NT2/D1 (cell line): ENCODE results near the gene FGD4.

ENCODE experiments used
- DNase-seq: peaks from one replicate; pipeline ENCODE4 v3.0.0-alpha.2; 2011; ENCODE audit warnings: low read depth, low spot score
- H3K27me3 ChIP-seq: 2 replicates; pipeline ENCODE4 v1.6.0; 2011; ENCODE audit warnings: mild to moderate bottlenecking; ENCODE audit not compliant: insufficient read length, insufficient read depth
- H3K36me3 ChIP-seq: 2 replicates; pipeline ENCODE4 v1.6.1; 2011; ENCODE audit warnings: mild to moderate bottlenecking, low read length, mixed read lengths; ENCODE audit not compliant: insufficient read depth, insufficient read length
- H3K4me1 ChIP-seq: 2 replicates; pipeline ENCODE4 v1.5.1; 2011; ENCODE audit not compliant: insufficient read depth, insufficient read length
- H3K4me3 ChIP-seq: 2 replicates; pipeline ENCODE4 v1.5.1; 2011; ENCODE audit warnings: low read depth; ENCODE audit not compliant: insufficient read length
- H3K9ac ChIP-seq: 2 replicates; pipeline ENCODE4 v1.6.0; 2011; ENCODE audit warnings: low read depth; ENCODE audit not compliant: insufficient read length
- H3K9me3 ChIP-seq: 2 replicates; pipeline ENCODE4 v1.5.1; 2011; ENCODE audit warnings: mild to moderate bottlenecking, low read length; ENCODE audit not compliant: insufficient read depth
- SUZ12 ChIP-seq: IDR thresholded peaks from 2 replicates; pipeline ENCODE4 v1.6.1; 2011; ENCODE audit not compliant: insufficient read length, insufficient read depth; ENCODE audit errors: extremely low read depth
- YY1 ChIP-seq: IDR thresholded peaks from 2 replicates; pipeline ENCODE4 v1.6.1; 2011; ENCODE audit not compliant: insufficient read length, insufficient read depth
- ZNF274 ChIP-seq: IDR thresholded peaks from 2 replicates; pipeline ENCODE4 v1.6.1; 2011; ENCODE audit warnings: mild to moderate bottlenecking, low read depth, low read length

FGD4 gene

GRCh38 chr12:32455607-32456071 is 56.3 kb downstream of the FGD4 start:
- no peak overlapping the region for H3K4me3 ChIP-seq
- no peaks in the 10 kb centered on the region for H3K9me3 ChIP-seq
- peaks cover 3% of the 10 kb centered on the region for H3K4me1 ChIP-seq
- no peaks in the 10 kb centered on the region for H3K36me3 ChIP-seq
- DNase-seq = peak; percentile 83
- no peak for TF ChIP-seq YY1
- no peak for TF ChIP-seq SUZ12
- TF ChIP-seq ZNF274 = no peak
- peak overlapping the region; percentile 26 for H3K9ac ChIP-seq
- no peaks in the 10 kb centered on the region for H3K27me3 ChIP-seq

DNA sequence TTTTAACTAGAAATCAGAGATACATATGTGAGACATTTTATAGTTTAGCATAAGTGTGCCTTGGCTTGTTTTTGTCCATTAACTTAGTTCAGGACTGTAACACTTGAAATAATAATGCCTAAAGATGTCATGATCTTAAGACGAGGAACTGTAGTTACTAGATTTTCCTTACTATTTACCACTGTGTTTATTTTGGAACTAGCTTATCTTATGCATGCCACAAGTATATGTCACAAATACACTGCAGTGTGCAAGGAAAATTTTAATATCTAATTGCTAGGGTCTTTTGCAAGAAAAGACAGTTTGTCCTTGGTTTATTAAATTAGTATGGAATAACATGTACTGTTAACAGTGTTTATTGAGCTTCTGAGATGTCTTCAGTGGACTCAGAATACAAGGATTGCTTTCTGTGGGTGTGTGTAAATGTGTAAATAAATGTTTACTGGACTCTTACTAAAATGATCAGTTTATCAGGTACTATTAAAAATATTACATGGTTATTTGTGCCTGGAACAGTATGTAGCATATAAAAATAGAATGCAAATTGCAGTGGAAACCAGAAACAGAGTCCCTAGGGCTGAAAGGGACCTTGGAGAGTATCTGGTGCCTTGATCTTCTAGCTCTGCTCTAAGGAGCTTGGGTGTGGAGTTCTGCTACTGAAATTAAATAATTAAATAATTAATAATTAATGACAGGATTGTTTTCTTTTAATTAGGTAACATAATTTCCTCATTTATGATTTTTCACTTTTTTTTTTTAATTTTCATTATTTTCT is 58.1 kb downstream of the FGD4 start:
- no peaks in the 10 kb centered on the region for H3K9me3 ChIP-seq
- TF ChIP-seq ZNF274 (no peak), YY1 (no peak), SUZ12 (no peak)
- DNase-seq = no peak
- H3K9ac ChIP-seq = no peak overlapping the region
- no peaks in the 10 kb centered on the region for H3K27me3 ChIP-seq
- no peaks in the 10 kb centered on the region for H3K4me1 ChIP-seq
- H3K36me3 ChIP-seq = no peaks in the 10 kb centered on the region
- H3K4me3 ChIP-seq = no peak overlapping the region

GRCh38 chr12:32460638-32461037 is 61.3 kb downstream of the FGD4 start:
- Histone ChIP-seq H3K27me3 (no peaks in the 10 kb centered on the region), H3K9me3 (no peaks in the 10 kb centered on the region), H3K4me1 (no peaks in the 10 kb centered on the region), H3K36me3 (peaks cover 3% of the 10 kb centered on the region), H3K4me3 (no peak overlapping the region), H3K9ac (no peak overlapping the region)
- TF ChIP-seq ZNF274 (no peak), YY1 (no peak), SUZ12 (no peak)
- DNase-seq = no peak

GRCh38 chr12:32462908-32463307 is 63.5 kb downstream of the FGD4 start:
- H3K9me3 ChIP-seq = no peaks in the 10 kb centered on the region
- no peak for DNase-seq
- no peaks in the 10 kb centered on the region for H3K27me3 ChIP-seq
- H3K36me3 ChIP-seq = peaks cover 5% of the 10 kb centered on the region
- TF ChIP-seq ZNF274 = no peak
- TF ChIP-seq SUZ12 = no peak
- TF ChIP-seq YY1 = no peak
- H3K9ac ChIP-seq = no peak overlapping the region
- no peak overlapping the region for H3K4me3 ChIP-seq
- H3K4me1 ChIP-seq = no peaks in the 10 kb centered on the region

DNA sequence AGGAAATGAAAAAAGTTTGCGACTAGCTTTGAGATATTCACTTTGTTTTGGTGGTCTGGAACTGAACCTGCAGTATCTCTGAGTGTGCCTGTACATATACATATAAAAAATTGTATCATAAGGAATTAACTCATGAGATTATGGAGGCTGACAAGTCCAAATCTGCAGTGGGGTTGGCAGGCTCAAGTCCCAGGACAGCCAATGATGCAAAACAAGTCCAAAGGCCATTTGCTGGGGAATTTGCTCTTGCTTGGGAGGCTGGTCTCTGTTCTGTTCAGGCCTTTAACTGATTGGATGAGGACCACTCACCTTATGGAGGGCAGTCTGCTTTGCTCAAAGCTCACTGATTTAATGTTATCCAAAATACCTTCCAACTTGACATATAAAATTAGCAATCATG is 66.8 kb downstream of the FGD4 start:
- Histone ChIP-seq H3K9me3 (no peaks in the 10 kb centered on the region), H3K9ac (no peak overlapping the region), H3K36me3 (peaks cover 5% of the 10 kb centered on the region), H3K4me1 (no peaks in the 10 kb centered on the region), H3K4me3 (no peak overlapping the region), H3K27me3 (no peaks in the 10 kb centered on the region)
- TF ChIP-seq SUZ12 (no peak), ZNF274 (no peak), YY1 (no peak)
- DNase-seq = no peak

DNA sequence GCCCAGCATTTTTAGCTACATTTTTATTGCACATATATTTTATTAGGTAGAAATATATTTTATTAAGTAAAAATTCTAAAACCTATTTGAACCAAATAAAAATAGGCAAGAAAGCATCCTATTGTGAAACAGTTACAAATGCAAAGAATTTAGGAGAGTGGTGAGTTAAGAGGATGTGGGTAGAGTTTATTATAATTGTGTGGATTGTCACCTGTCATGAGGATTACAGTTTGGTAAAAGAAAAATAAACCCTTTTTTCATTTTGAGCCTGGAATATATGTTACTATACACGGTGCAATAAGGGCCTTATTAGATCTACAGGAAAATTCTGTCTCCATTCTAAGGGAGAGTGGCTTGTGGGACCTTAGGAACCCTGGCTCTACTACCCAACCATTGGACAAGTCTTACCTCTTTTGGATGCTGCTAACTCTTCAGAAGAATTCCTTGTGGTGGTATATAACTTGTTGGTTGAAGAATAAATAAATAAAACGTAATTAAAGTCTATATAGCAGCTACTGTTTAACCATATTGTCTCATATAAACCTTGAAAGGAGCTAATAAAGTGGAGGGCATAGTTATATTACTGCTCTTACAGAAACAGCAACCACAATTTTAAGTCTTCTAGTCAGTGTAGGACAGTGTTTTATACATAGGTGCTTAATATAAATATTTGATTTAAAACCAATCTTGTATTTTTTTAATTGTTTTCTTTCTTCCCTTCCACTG is 67.8 kb downstream of the FGD4 start:
- Histone ChIP-seq H3K9me3 (no peaks in the 10 kb centered on the region), H3K27me3 (no peaks in the 10 kb centered on the region), H3K36me3 (peaks cover 5% of the 10 kb centered on the region), H3K4me1 (no peaks in the 10 kb centered on the region), H3K4me3 (no peak overlapping the region), H3K9ac (no peak overlapping the region)
- DNase-seq = no peak
- TF ChIP-seq YY1 (no peak), ZNF274 (no peak), SUZ12 (no peak)

GRCh38 chr12:32467959-32468863 is 68.9 kb downstream of the FGD4 start:
- Histone ChIP-seq H3K9me3 (no peaks in the 10 kb centered on the region), H3K4me1 (no peaks in the 10 kb centered on the region), H3K4me3 (no peak overlapping the region), H3K36me3 (peaks cover 5% of the 10 kb centered on the region), H3K27me3 (no peaks in the 10 kb centered on the region), H3K9ac (no peak overlapping the region)
- no peak for DNase-seq
- no peak for TF ChIP-seq YY1
- no peak for TF ChIP-seq ZNF274
- TF ChIP-seq SUZ12 = no peak
